H1 (cell line): ENCODE measurements around the gene AMZ1. TPM values are rescaled to one million over a fixed set of nuclear protein-coding genes. Genes with fewer than 3 reads are reported as not detected.
"Not testable (repeated sequence)": the region's sequence is repeated elsewhere in the genome, so short reads cannot be mapped to it uniquely, and the experiment has no call there.

Source experiments
- CTCF ChIA-PET: fragments of 300-600 bp; sonication (Branson Sonifier 250); formaldehyde crosslinking; loops from one replicate; lab custom pipeline; 2021; ENCODE audit not compliant: partially characterized antibody; lab: Charles Lee
- POLR2A ChIA-PET: fragments of 300-600 bp; sonication (Branson Sonifier 250); formaldehyde crosslinking; loops from one replicate; lab custom pipeline; 2021; ENCODE audit warnings: inconsistent platforms; ENCODE audit not compliant: partially characterized antibody; lab: Charles Lee
- DNase-seq, 2 experiments: peaks; one replicate each; pipeline versions ENCODE4 v3.0.0 to v3.0.0-alpha.2; 2010 to 2022; ENCODE audit warnings: low spot score in 2 of 2, low read depth in 1 of 2, mixed read lengths in 1 of 2
- FAIRE-seq: peaks from 2 replicates; lab custom pipeline; 2011; peaks lifted over from hg19 to GRCh38; lab: Jason Lieb, UNC
- H2AFZ ChIP-seq: 2 replicates; pipeline ENCODE4 v1.8.1; 2012; ENCODE audit warnings: low read length, inconsistent platforms
- H2AK5ac ChIP-seq: 2 replicates; pipeline ENCODE4 v1.6.1; 2013; ENCODE audit warnings: low read depth, low read length
- H2BK120ac ChIP-seq: replicated peaks from 2 replicates; pipeline ENCODE3; 2013; ENCODE audit warnings: low read depth, low read length, inconsistent platforms
- H2BK12ac ChIP-seq: 2 replicates; pipeline ENCODE4 v1.6.1; 2013; ENCODE audit warnings: low read depth, low read length
- H2BK15ac ChIP-seq: 2 replicates; pipeline ENCODE4 v1.6.1; 2013; ENCODE audit warnings: low read length
- H2BK20ac ChIP-seq: 2 replicates; pipeline ENCODE4 v1.6.1; 2013; ENCODE audit warnings: low read length
- H2BK5ac ChIP-seq: 2 replicates; pipeline ENCODE4 v1.6.1; 2013; ENCODE audit warnings: low read depth, low read length
- H3K14ac ChIP-seq: 2 replicates; pipeline ENCODE4 v1.6.1; 2013; ENCODE audit warnings: inconsistent platforms; ENCODE audit not compliant: insufficient read length
- H3K18ac ChIP-seq: 2 replicates; pipeline ENCODE4 v1.6.1; 2013; ENCODE audit warnings: low read length; ENCODE audit errors: extremely low read depth
- H3K23ac ChIP-seq: 2 replicates; pipeline ENCODE4 v1.6.1; 2013; ENCODE audit warnings: inconsistent platforms; ENCODE audit not compliant: insufficient read length
- H3K23me2 ChIP-seq: 2 replicates; pipeline ENCODE4 v1.6.1; 2013; ENCODE audit warnings: low read depth, low read length
- H3K27ac ChIP-seq: 2 replicates; pipeline ENCODE4 v1.6.1; 2011; ENCODE audit warnings: low read depth, low read length, inconsistent platforms
- H3K27me3 ChIP-seq, 4 experiments: replicated peaks in 1 of 4; 1 replicate in 1 of 4; 2 replicates in 3 of 4; pipeline versions ENCODE4 v1.6.1 to v1.8.1; 2011 to 2013; ENCODE audit warnings: low read length in 3 of 4, mild to moderate bottlenecking in 3 of 4, inconsistent platforms in 2 of 4, mixed read lengths in 2 of 4, moderate library complexity in 1 of 4; ENCODE audit not compliant: control insufficient read depth in 3 of 4, insufficient read depth in 3 of 4; ENCODE audit errors: extremely low read depth in 1 of 4
- H3K36me3 ChIP-seq, 4 experiments: 2 replicates each; pipeline versions ENCODE4 v1.6.1 to v1.8.1; 2011 to 2013; ENCODE audit warnings: mild to moderate bottlenecking in 4 of 4, low read length in 3 of 4, moderate library complexity in 2 of 4, control low read depth in 1 of 4, inconsistent platforms in 1 of 4; ENCODE audit not compliant: insufficient read depth in 4 of 4, control insufficient read depth in 2 of 4
- H3K4ac ChIP-seq: replicated peaks from 2 replicates; pipeline ENCODE3; 2013; ENCODE audit warnings: low read length, low read depth, mixed read lengths, inconsistent platforms; ENCODE audit not compliant: insufficient read length
- H3K4me1 ChIP-seq, 4 experiments: replicated peaks in 1 of 4; 1 replicate in 1 of 4; 2 replicates in 3 of 4; pipeline versions ENCODE4 v1.6.1 to v1.8.1; 2011 to 2013; ENCODE audit warnings: low read length in 3 of 4, inconsistent platforms in 2 of 4, mixed read lengths in 1 of 4; ENCODE audit not compliant: insufficient read depth in 4 of 4, control insufficient read depth in 3 of 4
- H3K4me2 ChIP-seq, 2 experiments: 2 replicates each; pipeline versions ENCODE4 v1.6.1 to v1.8.1; 2011 to 2013; ENCODE audit warnings: low read depth in 2 of 2, low read length in 2 of 2, control low read depth in 1 of 2, inconsistent platforms in 1 of 2, mild to moderate bottlenecking in 1 of 2; ENCODE audit not compliant: insufficient read depth in 1 of 2
- H3K4me3 ChIP-seq, 4 experiments: fragments of 200-600, 300-600 bp in 1 of 4; sonication (generic), shearing (Covaris generic), sonication (Bioruptor Twin) in 1 of 4; 2 replicates each; pipeline versions ENCODE4 v1.5.1 to v1.8.1; 2011 to 2016; ENCODE audit warnings: low read length in 4 of 4, low read depth in 3 of 4, control low read depth in 2 of 4, inconsistent platforms in 2 of 4, mild to moderate bottlenecking in 2 of 4, mixed read lengths in 1 of 4, moderate library complexity in 1 of 4; ENCODE audit not compliant: insufficient read depth in 2 of 4; ENCODE audit errors: extremely low read depth in 1 of 4
- H3K56ac ChIP-seq: replicated peaks from 2 replicates; pipeline ENCODE3; 2013; ENCODE audit warnings: low read depth, mild to moderate bottlenecking, mixed read lengths, low read length, inconsistent platforms; ENCODE audit not compliant: insufficient read length
- H3K79me1 ChIP-seq: 2 replicates; pipeline ENCODE4 v1.6.1; 2013; ENCODE audit warnings: low read depth, low read length, control low read depth
- H3K79me2 ChIP-seq, 2 experiments: 2 replicates each; pipeline versions ENCODE4 v1.6.1 to v1.8.1; 2012 to 2013; ENCODE audit warnings: low read length in 2 of 2, mild to moderate bottlenecking in 2 of 2, inconsistent platforms in 1 of 2; ENCODE audit not compliant: insufficient read depth in 2 of 2, control insufficient read depth in 1 of 2
- H3K9ac ChIP-seq, 4 experiments: replicated peaks in 1 of 4; 1 replicate in 1 of 4; 2 replicates in 3 of 4; pipeline versions ENCODE4 v1.6.1 to v1.8.1; 2011 to 2013; ENCODE audit warnings: low read depth in 3 of 4, low read length in 3 of 4, control low read depth in 2 of 4, mild to moderate bottlenecking in 2 of 4, moderate library complexity in 2 of 4, inconsistent platforms in 1 of 4; ENCODE audit errors: extremely low read depth in 1 of 4
- H3K9me3 ChIP-seq, 2 experiments: 2 replicates each; pipeline versions ENCODE4 v1.6.1 to v1.8.1; 2012 to 2013; ENCODE audit warnings: mild to moderate bottlenecking in 2 of 2, moderate library complexity in 2 of 2, control low read depth in 1 of 2, inconsistent platforms in 1 of 2, low read depth in 1 of 2, low read length in 1 of 2, mixed read lengths in 1 of 2; ENCODE audit not compliant: insufficient read depth in 2 of 2
- H4K20me1 ChIP-seq, 2 experiments: replicated peaks in 1 of 2; 2 replicates each; pipeline versions ENCODE3 to v1.8.1; 2011 to 2013; ENCODE audit warnings: inconsistent platforms in 2 of 2, low read length in 2 of 2, mild to moderate bottlenecking in 1 of 2; ENCODE audit not compliant: insufficient read depth in 2 of 2, control insufficient read depth in 1 of 2
- H4K5ac ChIP-seq: 2 replicates; pipeline ENCODE4 v1.6.1; 2013; ENCODE audit warnings: low read length, low read depth, mixed read lengths, inconsistent platforms; ENCODE audit not compliant: insufficient read length
- H4K8ac ChIP-seq: 2 replicates; pipeline ENCODE4 v1.8.0; 2013; ENCODE audit warnings: mild to moderate bottlenecking, moderate library complexity, low read length, inconsistent platforms; ENCODE audit not compliant: insufficient read depth; ENCODE audit errors: extremely low read depth
- H4K91ac ChIP-seq: replicated peaks from 2 replicates; pipeline ENCODE3; 2013; ENCODE audit warnings: low read length, mixed read lengths, inconsistent platforms; ENCODE audit not compliant: insufficient read length
- polyA plus RNA-seq, 7 experiments: library from polyadenylated mRNA; depleted of rRNA in 3 of 7; stranded (reverse) in 5 of 7; unstranded in 2 of 7; fragments of >200 nt in 5 of 7; fragments of 200-250 nt in 2 of 7; gene quantifications; 1 replicate in 5 of 7; 2 replicates in 1 of 7; 4 replicates in 1 of 7; pipeline versions ENCODE4 v1.2.1 to v1.2.3, GENCODE V29; 2011 to 2013; ENCODE audit warnings: missing spikeins in 2 of 7, mixed read lengths in 2 of 7
- total RNA-seq: library from RNA; stranded (reverse); fragmentation: NEBNext Ultra II Directional; extraction: Animal tissue kit (Norgen Biotek cat#: 25700); gene quantifications from 2 replicates; pipeline ENCODE4 v1.2.1, GENCODE V29; 2021

AMZ1 gene
- total and polyA plus RNA-seq, 2 of the 8 experiments (the other 6 are each of a cell fraction or from before 2014, with no cell fraction given): 0.59 to 1.4 TPM

- H3K4me3 ChIP-seq, H3K18ac ChIP-seq, H2BK12ac ChIP-seq, H3K79me1 ChIP-seq, CTCF ChIA-PET, H4K5ac ChIP-seq, H4K91ac ChIP-seq, H3K23me2 ChIP-seq, H2BK5ac ChIP-seq, H3K27me3 ChIP-seq, H3K4me1 ChIP-seq, H3K36me3 ChIP-seq, H3K56ac ChIP-seq, H3K4ac ChIP-seq, H3K9me3 ChIP-seq, H2AFZ ChIP-seq, H3K14ac ChIP-seq, H2BK20ac ChIP-seq, H2BK120ac ChIP-seq, H3K23ac ChIP-seq, H3K27ac ChIP-seq, H2BK15ac ChIP-seq, DNase-seq, H3K9ac ChIP-seq, H2AK5ac ChIP-seq, H4K20me1 ChIP-seq, H4K8ac ChIP-seq, FAIRE-seq, POLR2A ChIA-PET, H3K4me2 ChIP-seq: not testable (repeated sequence)
- H3K79me2 ChIP-seq: peaks cover 0 to 49% of the 10 kb centered on the region in 2 experiments; a peak in 3 of 4 replicates
Observed at GRCh38 chr7:2748684-2749083, 60.7 kb downstream of the AMZ1 start.
